Measurements from ENCODE around the gene PTPRM.

DNA sequence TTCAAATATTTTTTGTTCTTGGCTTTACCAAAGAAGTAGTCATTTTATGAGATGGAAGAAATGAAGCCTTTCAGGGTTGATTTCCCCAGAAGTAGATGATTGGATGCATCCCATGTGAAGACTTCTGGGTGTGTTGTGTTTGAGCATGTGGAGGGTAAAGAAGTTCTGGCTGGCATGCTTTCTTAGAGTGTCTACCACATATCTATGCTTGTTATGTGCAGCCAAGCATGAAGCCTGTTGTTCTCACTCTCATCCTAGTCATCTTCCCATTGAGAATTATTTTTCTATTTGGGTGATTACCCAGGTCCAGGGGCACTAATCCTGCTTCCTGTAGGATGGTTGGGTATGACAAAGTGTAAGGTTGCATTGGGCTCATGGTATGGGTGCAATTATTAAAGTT, 472.9 kb downstream of the PTPRM start:
- no peak for TF ChIP-seq EZH2 (IDR thresholded peaks at IDR 0.05; ENCODE audit: borderline replicate concordance, low read depth, low read length, poor library complexity, severe bottlenecking)
- TF ChIP-seq, protein P1, sequence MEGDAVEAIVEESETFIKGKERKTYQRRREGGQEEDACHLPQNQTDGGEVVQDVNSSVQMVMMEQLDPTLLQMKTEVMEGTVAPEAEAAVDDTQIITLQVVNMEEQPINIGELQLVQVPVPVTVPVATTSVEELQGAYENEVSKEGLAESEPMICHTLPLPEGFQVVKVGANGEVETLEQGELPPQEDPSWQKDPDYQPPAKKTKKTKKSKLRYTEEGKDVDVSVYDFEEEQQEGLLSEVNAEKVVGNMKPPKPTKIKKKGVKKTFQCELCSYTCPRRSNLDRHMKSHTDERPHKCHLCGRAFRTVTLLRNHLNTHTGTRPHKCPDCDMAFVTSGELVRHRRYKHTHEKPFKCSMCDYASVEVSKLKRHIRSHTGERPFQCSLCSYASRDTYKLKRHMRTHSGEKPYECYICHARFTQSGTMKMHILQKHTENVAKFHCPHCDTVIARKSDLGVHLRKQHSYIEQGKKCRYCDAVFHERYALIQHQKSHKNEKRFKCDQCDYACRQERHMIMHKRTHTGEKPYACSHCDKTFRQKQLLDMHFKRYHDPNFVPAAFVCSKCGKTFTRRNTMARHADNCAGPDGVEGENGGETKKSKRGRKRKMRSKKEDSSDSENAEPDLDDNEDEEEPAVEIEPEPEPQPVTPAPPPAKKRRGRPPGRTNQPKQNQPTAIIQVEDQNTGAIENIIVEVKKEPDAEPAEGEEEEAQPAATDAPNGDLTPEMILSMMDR (conservative IDR thresholded peaks at IDR 0.05; ENCODE audit: low read depth, low read length): no peak
